ENCODE results near the gene TRIM2.

The TRIM2 gene

GRCh38 chr4:153222707-153223426 is 18.6 kb downstream of the TRIM2 start:
- peak in 1 of 2 donors; percentile 6 for DNase-seq (ENCODE audit: low read depth in 2 of 2)

GRCh38 chr4:153223427-153223801 is 19.2 kb downstream of the TRIM2 start:
- no peak for DNase-seq (ENCODE audit: low read depth in 2 of 2)

- no peak for DNase-seq (ENCODE audit: low read depth in 2 of 2)
Measured at GRCh38 chr4:153223930-153224329, 19.7 kb downstream of the TRIM2 start.

GRCh38 chr4:153224474-153224873 is 20.2 kb downstream of the TRIM2 start:
- no peak for DNase-seq (ENCODE audit: low read depth in 2 of 2)

- no peak for DNase-seq (ENCODE audit: low read depth in 2 of 2)
Measured at GRCh38 chr4:153227469-153228075, 23.3 kb downstream of the TRIM2 start.

GRCh38 chr4:153228512-153229140 is 24.4 kb downstream of the TRIM2 start:
- DNase-seq (ENCODE audit: low read depth in 2 of 2): no peak

- no peak for DNase-seq (ENCODE audit: low read depth in 2 of 2)
Measured at GRCh38 chr4:153229545-153229944, 25.3 kb downstream of the TRIM2 start.

GRCh38 chr4:153232768-153233167 is 28.5 kb downstream of the TRIM2 start:
- no peak for DNase-seq (ENCODE audit: low read depth in 2 of 2)

- DNase-seq (ENCODE audit: low read depth in 2 of 2): no peak
Measured at GRCh38 chr4:153233761-153234371, 29.6 kb downstream of the TRIM2 start.

- no peak for DNase-seq (ENCODE audit: low read depth in 2 of 2)
Measured at GRCh38 chr4:153234885-153235284, 30.6 kb downstream of the TRIM2 start.

- DNase-seq (ENCODE audit: low read depth in 2 of 2): no peak
Measured at GRCh38 chr4:153238135-153238919, 34.1 kb downstream of the TRIM2 start.

- DNase-seq (ENCODE audit: low read depth in 2 of 2): no peak
Measured at GRCh38 chr4:153239409-153239808, 35.2 kb downstream of the TRIM2 start.

- DNase-seq (ENCODE audit: low read depth in 2 of 2): no peak
Measured at GRCh38 chr4:153241295-153241694, 37.1 kb downstream of the TRIM2 start.

GRCh38 chr4:153241970-153242838 is 38.0 kb downstream of the TRIM2 start:
- no peak for DNase-seq (ENCODE audit: low read depth in 2 of 2)

GRCh38 chr4:153242839-153243324 is 38.6 kb downstream of the TRIM2 start:
- DNase-seq (ENCODE audit: low read depth in 2 of 2): no peak

- DNase-seq (ENCODE audit: low read depth in 2 of 2): no peak
Measured at GRCh38 chr4:153243468-153243867, 39.2 kb downstream of the TRIM2 start.

GRCh38 chr4:153244969-153245368 is 40.7 kb downstream of the TRIM2 start:
- no peak for DNase-seq (ENCODE audit: low read depth in 2 of 2)

GRCh38 chr4:153245775-153246174 is 41.5 kb downstream of the TRIM2 start:
- no peak for DNase-seq (ENCODE audit: low read depth in 2 of 2)

- no peak for DNase-seq (ENCODE audit: low read depth in 2 of 2)
Measured at GRCh38 chr4:153246446-153247115, 42.3 kb downstream of the TRIM2 start.

- no peak for DNase-seq (ENCODE audit: low read depth in 2 of 2)
Measured at GRCh38 chr4:153247116-153247490, 42.9 kb downstream of the TRIM2 start.

Data from stimulated activated CD8-positive, alpha-beta memory T cell treated with anti-CD3 and anti-CD28 coated beads, Interleukin-15, amount 100 ng/mL, for 4 hours (primary cell).